ENCODE data around the gene HP.
"Not testable (repeated sequence)": the region's sequence is repeated elsewhere in the genome, so short reads cannot be mapped to it uniquely, and the experiment has no call there.

HP gene

DNA sequence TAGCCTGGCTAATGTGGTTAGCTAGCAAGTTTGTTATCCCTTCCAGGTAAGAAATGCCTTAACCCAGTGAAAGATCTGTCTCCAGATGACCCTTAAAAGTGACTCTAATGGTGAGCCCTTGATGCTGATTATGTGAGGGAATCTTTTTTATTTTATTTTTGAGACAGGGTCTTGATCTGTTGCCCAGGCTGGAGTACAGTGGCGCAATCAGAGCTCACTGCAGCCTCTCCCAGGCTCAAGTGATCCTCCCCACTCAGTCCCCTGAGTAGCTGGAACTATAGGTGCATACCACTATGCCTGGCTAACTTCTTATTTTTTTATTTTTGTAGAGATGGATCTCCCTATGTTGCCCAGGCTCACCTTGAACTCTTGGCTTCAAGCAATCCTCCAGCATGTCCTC, 10.8 kb upstream of the HP start:
- DNase-seq (ENCODE audit: low spot score) = no peak

GRCh38 chr16:72044296-72044695, 10.0 kb upstream of the HP start:
- DNase-seq (ENCODE audit: low spot score) = no peak

DNA sequence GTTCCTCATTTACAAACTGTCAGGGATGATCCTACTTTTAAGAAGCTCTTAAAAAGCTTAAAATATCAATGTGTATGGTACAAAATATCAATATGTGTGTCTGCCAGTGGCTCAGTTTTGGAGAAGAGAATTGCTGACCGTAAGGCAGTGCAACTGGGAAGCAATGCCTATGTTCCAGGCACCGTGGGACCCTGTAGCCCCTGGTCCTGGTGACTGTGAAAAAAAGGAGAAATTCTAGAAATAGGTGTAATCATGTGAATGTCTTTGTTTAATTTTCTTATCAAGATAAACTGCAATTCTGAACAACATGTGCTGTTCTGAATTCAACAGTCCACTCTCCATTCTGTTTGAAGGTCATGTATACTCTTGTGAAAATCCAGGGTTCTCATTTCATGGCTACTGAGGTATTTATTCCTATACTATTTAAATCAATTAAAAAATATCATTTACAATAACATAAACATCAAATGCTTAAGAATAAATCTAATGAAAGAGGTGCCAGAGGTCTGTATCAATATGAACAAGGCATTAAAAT, 9.4 kb upstream of the HP start:
- no peak for DNase-seq (ENCODE audit: low spot score)

DNA sequence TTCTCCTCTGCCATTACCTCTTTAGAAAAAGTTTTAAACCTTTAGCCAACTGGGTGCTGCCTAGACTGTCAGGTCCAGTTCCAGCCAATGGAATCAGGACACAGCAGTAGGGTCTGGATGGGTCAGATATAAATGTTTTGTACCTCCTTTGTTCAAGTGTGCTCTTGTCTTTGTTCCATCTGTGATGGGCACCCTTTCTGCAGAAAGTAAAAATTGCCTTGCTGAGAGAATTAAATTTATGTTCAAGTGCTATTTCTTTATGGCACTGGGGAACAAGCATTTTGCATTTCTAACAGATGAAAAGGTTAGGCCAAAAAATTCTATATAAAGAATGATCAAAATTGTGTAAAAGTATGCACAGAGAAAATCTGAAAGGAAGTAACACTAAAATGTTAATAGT, 5.2 kb upstream of the HP start:
- DNase-seq (ENCODE audit: low spot score) = no peak

GRCh38 chr16:72050769-72051464, 3.4 kb upstream of the HP start:
- no peak for DNase-seq (ENCODE audit: low spot score)

- DNase-seq (ENCODE audit: low spot score) = no peak
Observed at GRCh38 chr16:72051818-72052217, 2.5 kb upstream of the HP start.

DNA sequence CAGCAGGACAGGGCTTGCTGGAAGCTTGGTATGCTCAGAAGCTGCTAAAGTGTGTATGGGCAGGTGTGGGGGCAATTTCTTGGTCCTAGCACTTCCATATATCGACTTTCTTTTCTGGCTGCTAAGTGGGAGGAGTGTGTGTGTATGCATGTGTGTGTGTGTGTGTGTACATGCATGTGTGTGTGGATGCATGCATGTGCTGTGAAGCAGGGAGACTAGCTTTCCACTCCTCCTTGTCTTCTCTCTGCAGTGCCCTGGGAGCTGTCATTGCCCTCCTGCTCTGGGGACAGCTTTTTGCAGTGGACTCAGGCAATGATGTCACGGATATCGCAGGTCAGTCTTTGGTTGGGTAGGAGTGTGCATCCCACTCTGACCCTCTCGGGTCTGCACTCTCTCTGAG, 1.6 kb downstream of the HP start:
- DNase-seq (ENCODE audit: low spot score) = no peak

GRCh38 chr16:72057313-72057712, 3.0 kb downstream of the HP start:
- DNase-seq (ENCODE audit: low spot score) = not testable (repeated sequence)

DNA sequence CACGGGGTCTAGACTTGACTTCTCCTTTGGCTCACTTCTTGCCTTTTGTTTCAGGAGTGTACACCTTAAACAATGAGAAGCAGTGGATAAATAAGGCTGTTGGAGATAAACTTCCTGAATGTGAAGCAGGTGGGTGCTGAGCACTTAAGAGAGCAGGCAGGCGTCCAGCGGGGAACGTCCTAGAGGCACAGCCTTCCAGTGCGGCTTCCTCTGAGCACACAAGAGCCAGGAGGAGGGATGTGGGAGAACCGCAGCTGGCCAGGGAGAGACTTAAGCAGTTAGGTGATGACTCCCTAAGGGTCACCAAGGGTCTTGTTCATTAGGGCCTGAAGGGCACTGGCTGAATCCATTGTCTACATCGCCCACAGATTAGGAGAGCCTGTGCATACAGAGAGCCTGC, 4.8 kb downstream of the HP start:
- not testable (repeated sequence) for DNase-seq (ENCODE audit: low spot score)

DNA sequence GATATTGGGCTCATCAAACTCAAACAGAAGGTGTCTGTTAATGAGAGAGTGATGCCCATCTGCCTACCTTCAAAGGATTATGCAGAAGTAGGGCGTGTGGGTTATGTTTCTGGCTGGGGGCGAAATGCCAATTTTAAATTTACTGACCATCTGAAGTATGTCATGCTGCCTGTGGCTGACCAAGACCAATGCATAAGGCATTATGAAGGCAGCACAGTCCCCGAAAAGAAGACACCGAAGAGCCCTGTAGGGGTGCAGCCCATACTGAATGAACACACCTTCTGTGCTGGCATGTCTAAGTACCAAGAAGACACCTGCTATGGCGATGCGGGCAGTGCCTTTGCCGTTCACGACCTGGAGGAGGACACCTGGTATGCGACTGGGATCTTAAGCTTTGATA, 6.1 kb downstream of the HP start:
- DNase-seq (ENCODE audit: low spot score) = no peak

DNA sequence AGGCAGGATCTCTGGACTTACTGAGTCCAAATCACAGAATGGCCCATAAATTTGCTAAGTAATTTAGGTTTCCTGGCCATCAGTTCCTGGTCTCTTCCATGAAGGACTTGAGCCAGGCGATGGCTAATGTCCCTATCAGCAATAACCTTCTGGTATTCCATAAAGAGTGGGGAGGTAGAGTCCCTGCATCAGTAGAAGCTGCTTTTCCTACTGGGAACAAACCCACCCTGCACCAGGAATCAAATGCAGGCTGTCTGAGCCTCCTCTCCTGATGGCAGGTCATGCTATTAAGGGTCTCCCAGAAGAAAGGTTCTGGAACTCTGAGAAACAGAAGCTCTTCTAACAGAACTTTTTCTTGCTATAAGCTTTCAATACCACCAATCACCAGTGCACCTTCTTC, 7.3 kb downstream of the HP start:
- no peak for DNase-seq (ENCODE audit: low spot score)

DNA sequence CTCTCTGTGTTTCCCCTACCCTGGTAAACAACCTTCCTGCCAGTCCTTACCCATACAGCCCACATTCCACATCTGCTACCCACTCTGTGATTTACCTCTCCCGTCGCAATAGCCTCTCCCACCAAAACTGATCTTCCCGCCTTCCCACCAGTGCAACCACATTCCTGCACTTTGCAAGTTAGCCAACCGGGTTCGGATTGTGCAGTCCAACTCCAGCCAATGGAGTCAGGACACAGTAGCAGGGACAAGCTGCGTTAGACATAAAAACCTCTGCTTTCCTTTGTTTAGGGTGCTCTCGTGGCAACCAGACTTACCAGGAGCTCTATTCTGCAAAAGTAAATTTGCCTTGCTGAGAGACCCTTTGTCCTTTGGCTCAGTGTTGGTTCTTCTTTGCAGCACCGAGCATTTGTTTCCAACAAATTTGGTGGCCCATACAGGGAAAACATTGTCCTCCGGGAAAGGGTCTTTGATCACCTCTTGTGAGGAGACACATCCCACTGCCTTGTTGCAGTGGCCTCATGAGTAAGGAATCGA, 10.1 kb downstream of the HP start:
- no peak for DNase-seq (ENCODE audit: low spot score)

- DNase-seq (ENCODE audit: low spot score) = peak; percentile 39
Observed at GRCh38 chr16:72066747-72067146, 12.4 kb downstream of the HP start.

DNA sequence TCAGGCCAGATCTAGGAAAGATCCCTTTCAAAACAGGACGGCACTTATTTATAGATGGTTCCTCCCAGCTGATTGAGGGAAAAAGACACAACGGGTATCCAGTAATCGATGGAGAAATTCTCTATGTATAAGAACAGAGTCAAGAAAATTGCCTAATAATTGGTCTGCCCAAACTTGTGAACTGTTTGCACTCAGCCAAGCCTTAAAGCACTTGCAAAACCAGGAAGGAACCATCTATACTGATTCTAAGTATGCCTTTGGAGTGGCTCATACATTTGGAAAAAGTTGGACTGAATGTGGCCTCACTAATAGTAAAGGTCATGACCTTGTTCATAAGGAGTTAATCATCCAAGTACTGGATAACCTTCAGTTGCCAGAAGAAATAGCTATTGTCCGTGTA, 14.6 kb downstream of the HP start:
- DNase-seq (ENCODE audit: low spot score) = no peak

- DNase-seq (ENCODE audit: low spot score) = no peak
Observed at GRCh38 chr16:72072514-72073342, 18.4 kb downstream of the HP start.

GRCh38 chr16:72073560-72074230, 19.4 kb downstream of the HP start:
- DNase-seq (ENCODE audit: low spot score) = no peak

DNA sequence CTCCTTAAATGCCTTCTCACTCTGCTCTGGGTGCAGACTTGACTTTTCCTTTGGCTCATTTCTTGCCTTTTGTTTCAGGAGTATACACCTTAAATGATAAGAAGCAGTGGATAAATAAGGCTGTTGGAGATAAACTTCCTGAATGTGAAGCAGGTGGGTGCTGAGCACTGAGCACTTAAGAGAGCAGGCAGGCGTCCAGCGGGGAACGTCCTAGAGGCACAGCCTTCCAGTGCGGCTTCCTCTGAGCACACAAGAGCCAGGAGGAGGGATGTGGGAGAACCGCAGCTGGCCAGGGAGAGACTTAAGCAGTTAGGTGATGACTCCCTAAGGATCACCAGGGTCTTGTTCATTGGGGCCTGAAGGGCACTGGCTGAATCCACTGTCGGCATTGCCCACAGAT, 20.8 kb downstream of the HP start:
- DNase-seq (ENCODE audit: low spot score) = not testable (repeated sequence)

GRCh38 chr16:72076991-72077706, 22.8 kb downstream of the HP start:
- DNase-seq (ENCODE audit: low spot score) = not testable (repeated sequence)

- no peak for DNase-seq (ENCODE audit: low spot score)
Observed at GRCh38 chr16:72083778-72084404, 29.6 kb downstream of the HP start.

DNA sequence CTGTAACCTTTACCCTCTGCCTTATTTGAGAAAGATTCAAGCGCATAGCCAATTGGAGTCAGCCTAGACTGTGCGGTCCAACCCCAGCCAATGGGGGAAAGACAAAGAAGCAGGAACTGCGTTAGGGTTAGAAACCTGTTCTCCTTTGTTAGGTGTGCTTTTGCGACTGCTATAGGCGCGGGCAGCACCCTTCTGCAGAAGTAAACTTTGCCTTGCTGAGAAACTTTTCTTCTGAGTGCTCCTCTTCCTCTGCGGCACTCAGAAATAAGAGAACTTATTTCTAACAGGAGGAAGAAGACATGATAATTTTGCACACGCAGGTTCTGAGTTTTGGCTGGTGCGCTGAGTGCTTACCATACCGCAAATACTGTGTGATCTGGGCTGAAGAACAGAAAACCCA, 30.1 kb downstream of the HP start:
- no peak for DNase-seq (ENCODE audit: low spot score)

GRCh38 chr16:72085002-72085401, 30.7 kb downstream of the HP start:
- DNase-seq (ENCODE audit: low spot score) = no peak

Measured in LoVo (cell line).